B cell (primary cell): ENCODE measurements around the gene SLC40A1. TPM values are rescaled to one million over a fixed set of nuclear protein-coding genes. Genes with fewer than 3 reads are reported as not detected.

Experiments
- ATAC-seq: fragments of 200-7000 bp; cut with Tn5 transposase; one replicate; pipeline ENCODE4 v1.10.0; 2021; ENCODE audit warnings: low read depth, mild to moderate bottlenecking, moderate number of reproducible peaks, moderate library complexity
- CTCF ChIA-PET: fragments of 350-600 bp; sonication (Branson Sonifier 250); formaldehyde crosslinking; loops from one replicate; lab custom pipeline; 2021; ENCODE audit warnings: antibody characterized with exemption, inconsistent platforms; lab: Charles Lee
- POLR2A ChIA-PET: fragments of 350-600 bp; sonication (Branson Sonifier 250); formaldehyde crosslinking; loops from one replicate; lab custom pipeline; 2021; ENCODE audit warnings: antibody characterized with exemption; lab: Charles Lee
- DNase-seq: peaks from one replicate; pipeline ENCODE4 v3.0.0; 2013
- H2AFZ ChIP-seq: 2 replicates; pipeline ENCODE4 v1.6.1; 2012; ENCODE audit warnings: mild to moderate bottlenecking, low read depth, low read length; ENCODE audit not compliant: insufficient read depth, poor library complexity, severe bottlenecking
- H3K27ac ChIP-seq, 2 donors: 1 replicate in 1 of 2; 2 replicates in 1 of 2; pipeline ENCODE4 v1.5.1; 2012 to 2013; ENCODE audit warnings: low read length in 2 of 2, mild to moderate bottlenecking in 2 of 2, moderate library complexity in 1 of 2
- H3K27me3 ChIP-seq, 4 experiments: fragments of 200-600 bp in 1 of 4; sonication (generic) in 1 of 4; replicated peaks in 1 of 4; 1 replicate in 2 of 4; 2 replicates in 2 of 4; pipeline versions ENCODE4 v1.6.1 to v1.7.0; 2013 to 2016; ENCODE audit warnings: low read length in 3 of 4, mild to moderate bottlenecking in 2 of 4, mixed read lengths in 1 of 4, moderate library complexity in 1 of 4; ENCODE audit not compliant: insufficient read depth in 4 of 4, control insufficient read depth in 3 of 4; ENCODE audit errors: control extremely low read depth in 1 of 4
- H3K36me3 ChIP-seq, 2 experiments: replicated peaks in 1 of 2; 1 replicate in 1 of 2; 2 replicates in 1 of 2; pipeline versions ENCODE4 v1.6.1 to v1.7.1; 2013; ENCODE audit warnings: low read length in 1 of 2; ENCODE audit not compliant: insufficient read depth in 2 of 2, control insufficient read depth in 1 of 2; ENCODE audit errors: control extremely low read depth in 1 of 2, extremely low read depth in 1 of 2
- H3K4me1 ChIP-seq, 2 donors: fragments of 200-600 bp in 1 of 2; sonication (generic) in 1 of 2; 1 replicate in 1 of 2; 2 replicates in 1 of 2; pipeline versions ENCODE4 v1.5.1 to v1.6.1; 2013 to 2017; ENCODE audit warnings: low read length in 2 of 2; ENCODE audit not compliant: control insufficient read depth in 2 of 2, insufficient read depth in 2 of 2
- H3K4me2 ChIP-seq: replicated peaks from 2 replicates; pipeline ENCODE3; 2012; ENCODE audit warnings: mild to moderate bottlenecking, low read depth, low read length; ENCODE audit not compliant: poor library complexity, severe bottlenecking
- H3K4me3 ChIP-seq, 5 experiments: fragments of 200-600 bp in 1 of 5; sonication (generic) in 1 of 5; 1 replicate in 3 of 5; 2 replicates in 2 of 5; pipeline versions ENCODE4 v1.5.1 to v1.7.0; 2011 to 2016; ENCODE audit warnings: low read length in 4 of 5, mild to moderate bottlenecking in 4 of 5, low read depth in 2 of 5, control low read depth in 1 of 5, moderate library complexity in 1 of 5; ENCODE audit not compliant: insufficient read depth in 1 of 5; ENCODE audit errors: control extremely low read depth in 1 of 5, extremely low read depth in 1 of 5
- H3K79me2 ChIP-seq: fragments of 200-600 bp; sonication (generic); one replicate; pipeline ENCODE4 v1.6.0; 2016; ENCODE audit warnings: low read length; ENCODE audit not compliant: control insufficient read depth, insufficient read depth
- H3K9ac ChIP-seq: fragments of 200-600 bp; sonication (generic); 2 replicates; pipeline ENCODE4 v1.6.1; 2017; ENCODE audit warnings: mild to moderate bottlenecking, low read length, moderate library complexity
- H3K9me3 ChIP-seq, 3 donors: one replicate each; pipeline versions ENCODE4 v1.6.1 to v1.7.1; 2013; ENCODE audit warnings: low read length in 2 of 3; ENCODE audit not compliant: control insufficient read depth in 2 of 3, insufficient read depth in 1 of 3; ENCODE audit errors: control extremely low read depth in 1 of 3
- H4K20me1 ChIP-seq: 2 replicates; pipeline ENCODE4 v1.6.0; 2012; ENCODE audit warnings: mild to moderate bottlenecking, low read length; ENCODE audit not compliant: insufficient read depth, control insufficient read depth, poor library complexity, severe bottlenecking
- H3K27ac Mint-ChIP-seq: one replicate; pipeline ENCODE4 v1.8.0; 2021; ENCODE audit warnings: mixed read lengths
- H3K27me3 Mint-ChIP-seq: one replicate; pipeline ENCODE4 v1.8.0; 2021; ENCODE audit warnings: mixed read lengths
- H3K4me1 Mint-ChIP-seq: one replicate; pipeline ENCODE4 v1.8.0; 2021; ENCODE audit warnings: mixed read lengths
- H3K4me3 Mint-ChIP-seq: one replicate; pipeline ENCODE4 v1.8.0; 2021; ENCODE audit warnings: mixed read lengths
- H3K9me3 Mint-ChIP-seq: one replicate; pipeline ENCODE4 v1.8.0; 2022; ENCODE audit warnings: mixed read lengths; ENCODE audit not compliant: insufficient read depth
- CTCF ChIP-seq: fragments of 200-600 bp; IDR thresholded peaks from one replicate; pipeline ENCODE4 v1.8.0; 2022; ENCODE audit warnings: antibody characterized with exemption, mild to moderate bottlenecking
- EZH2 ChIP-seq: IDR thresholded peaks from 2 replicates; pipeline ENCODE4 v1.6.1; 2012; ENCODE audit warnings: borderline replicate concordance, low read depth, mild to moderate bottlenecking, moderate library complexity, low read length; ENCODE audit not compliant: insufficient read depth, poor library complexity, severe bottlenecking
- WGBS: methylation state at CpG from one replicate; pipeline ENCODE4 v1.1.5; 2013; ENCODE audit warnings: missing lambda C conversion rate; ENCODE audit not compliant: insufficient coverage; 5-methylcytosine and 5-hydroxymethylcytosine counted together
- intact Hi-C: fragments of 100-400 bp; cut with micrococcal nuclease; formaldehyde crosslinking; loops from one replicate; pipeline ENCODE4 v1.10.0; 2022
- polyA plus RNA-seq: library from polyadenylated mRNA; depleted of rRNA; stranded (reverse); fragments of >200 nt; gene quantifications from 2 replicates; pipeline ENCODE4 v1.2.3, GENCODE V29; 2012
- total RNA-seq, 2 donors: library from RNA; stranded (reverse); fragments of 120-200 nt in 1 of 2; gene quantifications; 1 replicate in 1 of 2; 2 replicates in 1 of 2; pipeline versions ENCODE4 v1.2.3 to v1.2.4, GENCODE V29; 2013 to 2022

Gene SLC40A1
- total and polyA plus RNA-seq, 2 donors (not counting 1 experiment from before 2014, with no cell fraction given) = 0.07 to 0.39 TPM

GRCh38 chr2:189559579-189560272 lies 20.9 kb downstream of the SLC40A1 start:
- Histone ChIP-seq H3K27me3 (no peaks in the 10 kb centered on the region), H3K9ac (no peak overlapping the region), H3K36me3 (no peaks in the 10 kb centered on the region), H4K20me1 (no peaks in the 10 kb centered on the region), H3K4me3 (no peak overlapping the region), H3K4me2 (no peak overlapping the region), H2AFZ (no peak overlapping the region), H3K4me1 (no peaks in the 10 kb centered on the region), H3K79me2 (no peaks in the 10 kb centered on the region), H3K27ac (no peak overlapping the region), H3K9me3 (no peaks in the 10 kb centered on the region)
- peaks cover 2% of the 10 kb centered on the region for H3K4me1 Mint-ChIP-seq
- 91% methylated on average over 1 of the region's 2 CpGs for WGBS
- intact Hi-C loops = no loop called here
- no peak for TF ChIP-seq CTCF
- no peak for TF ChIP-seq EZH2
- ATAC-seq (no peak), DNase-seq (no peak)
- POLR2A ChIA-PET = no interaction called here
- H3K27me3 Mint-ChIP-seq = peaks cover 14% of the 10 kb centered on the region
- CTCF ChIA-PET = no interaction called here
- H3K9me3 Mint-ChIP-seq = no peaks in the 10 kb centered on the region
- no peak overlapping the region for H3K27ac Mint-ChIP-seq
- H3K4me3 Mint-ChIP-seq = no peak overlapping the region

- H3K27me3 Mint-ChIP-seq = peaks cover 14% of the 10 kb centered on the region
- H3K4me3 Mint-ChIP-seq = no peak overlapping the region
- H3K4me3 ChIP-seq = no peak overlapping the region
- H3K36me3 ChIP-seq = no peaks in the 10 kb centered on the region
- intact Hi-C loops = no loop called here
- H2AFZ ChIP-seq = no peak overlapping the region
- H3K9ac ChIP-seq = no peak overlapping the region
- H3K4me1 ChIP-seq = no peaks in the 10 kb centered on the region
- DNase-seq (no peak), ATAC-seq (no peak)
- WGBS = 100% methylated on average over 1 of the region's 6 CpGs
- H3K79me2 ChIP-seq = no peaks in the 10 kb centered on the region
- ChIA-PET POLR2A (no interaction called here), CTCF (no interaction called here)
- no peak overlapping the region for H3K27ac ChIP-seq
- H3K9me3 Mint-ChIP-seq = no peaks in the 10 kb centered on the region
- no peak overlapping the region for H3K27ac Mint-ChIP-seq
- H4K20me1 ChIP-seq = no peaks in the 10 kb centered on the region
- H3K27me3 ChIP-seq = no peaks in the 10 kb centered on the region
- H3K9me3 ChIP-seq = no peaks in the 10 kb centered on the region
- TF ChIP-seq EZH2 (no peak), CTCF (no peak)
- no peak overlapping the region for H3K4me2 ChIP-seq
- peaks cover 2% of the 10 kb centered on the region for H3K4me1 Mint-ChIP-seq
Measured at GRCh38 chr2:189558516-189559272, 21.9 kb downstream of the SLC40A1 start.
